GM12872 (cell line): ENCODE results near the gene NELFCD.

Source experiments
- TF ChIP-seq, protein P1 (sequence below): IDR thresholded peaks from 3 replicates; pipeline ENCODE4 v1.5.1; 2011; ENCODE audit warnings: low read depth, mild to moderate bottlenecking, low read length, moderate library complexity; ENCODE audit not compliant: insufficient read depth

NELFCD gene

DNA sequence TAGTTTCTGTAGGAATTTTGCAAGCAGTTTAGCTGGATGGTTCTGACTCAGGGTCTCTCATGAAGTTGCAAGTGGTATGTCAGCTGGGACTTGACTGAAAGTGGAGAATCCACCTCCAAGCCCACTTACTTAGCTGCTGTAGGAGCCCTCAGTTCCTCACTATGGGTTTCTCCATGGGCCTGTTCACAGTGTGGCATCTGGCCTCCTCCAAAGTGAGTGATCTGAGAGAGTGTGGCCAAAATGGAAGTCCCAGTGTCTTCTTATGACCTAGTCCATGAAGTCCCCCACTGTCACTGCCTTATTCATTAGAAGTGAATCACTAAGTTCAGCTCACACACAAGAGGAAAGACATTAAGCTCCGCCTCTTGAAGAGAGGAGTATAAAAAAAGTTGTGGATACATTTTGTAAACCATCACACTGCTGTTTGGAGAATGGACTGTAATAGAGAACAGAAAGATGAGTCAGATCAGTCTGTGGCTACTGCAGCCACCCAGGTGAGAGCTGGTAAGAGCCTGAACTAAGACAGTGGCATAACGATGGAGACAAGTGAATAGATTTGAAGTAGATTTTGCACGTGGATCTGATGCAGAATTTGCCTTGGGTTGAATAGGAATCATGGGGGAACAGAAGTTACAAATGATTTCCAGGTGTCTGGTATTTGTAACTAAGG, 4.9 kb upstream of the NELFCD start:
- TF ChIP-seq, protein P1, sequence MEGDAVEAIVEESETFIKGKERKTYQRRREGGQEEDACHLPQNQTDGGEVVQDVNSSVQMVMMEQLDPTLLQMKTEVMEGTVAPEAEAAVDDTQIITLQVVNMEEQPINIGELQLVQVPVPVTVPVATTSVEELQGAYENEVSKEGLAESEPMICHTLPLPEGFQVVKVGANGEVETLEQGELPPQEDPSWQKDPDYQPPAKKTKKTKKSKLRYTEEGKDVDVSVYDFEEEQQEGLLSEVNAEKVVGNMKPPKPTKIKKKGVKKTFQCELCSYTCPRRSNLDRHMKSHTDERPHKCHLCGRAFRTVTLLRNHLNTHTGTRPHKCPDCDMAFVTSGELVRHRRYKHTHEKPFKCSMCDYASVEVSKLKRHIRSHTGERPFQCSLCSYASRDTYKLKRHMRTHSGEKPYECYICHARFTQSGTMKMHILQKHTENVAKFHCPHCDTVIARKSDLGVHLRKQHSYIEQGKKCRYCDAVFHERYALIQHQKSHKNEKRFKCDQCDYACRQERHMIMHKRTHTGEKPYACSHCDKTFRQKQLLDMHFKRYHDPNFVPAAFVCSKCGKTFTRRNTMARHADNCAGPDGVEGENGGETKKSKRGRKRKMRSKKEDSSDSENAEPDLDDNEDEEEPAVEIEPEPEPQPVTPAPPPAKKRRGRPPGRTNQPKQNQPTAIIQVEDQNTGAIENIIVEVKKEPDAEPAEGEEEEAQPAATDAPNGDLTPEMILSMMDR, result no peak

- TF ChIP-seq, protein P1, result no peak
Measured at GRCh38 chr20:58978351-58979190, 2.5 kb upstream of the NELFCD start.

DNA sequence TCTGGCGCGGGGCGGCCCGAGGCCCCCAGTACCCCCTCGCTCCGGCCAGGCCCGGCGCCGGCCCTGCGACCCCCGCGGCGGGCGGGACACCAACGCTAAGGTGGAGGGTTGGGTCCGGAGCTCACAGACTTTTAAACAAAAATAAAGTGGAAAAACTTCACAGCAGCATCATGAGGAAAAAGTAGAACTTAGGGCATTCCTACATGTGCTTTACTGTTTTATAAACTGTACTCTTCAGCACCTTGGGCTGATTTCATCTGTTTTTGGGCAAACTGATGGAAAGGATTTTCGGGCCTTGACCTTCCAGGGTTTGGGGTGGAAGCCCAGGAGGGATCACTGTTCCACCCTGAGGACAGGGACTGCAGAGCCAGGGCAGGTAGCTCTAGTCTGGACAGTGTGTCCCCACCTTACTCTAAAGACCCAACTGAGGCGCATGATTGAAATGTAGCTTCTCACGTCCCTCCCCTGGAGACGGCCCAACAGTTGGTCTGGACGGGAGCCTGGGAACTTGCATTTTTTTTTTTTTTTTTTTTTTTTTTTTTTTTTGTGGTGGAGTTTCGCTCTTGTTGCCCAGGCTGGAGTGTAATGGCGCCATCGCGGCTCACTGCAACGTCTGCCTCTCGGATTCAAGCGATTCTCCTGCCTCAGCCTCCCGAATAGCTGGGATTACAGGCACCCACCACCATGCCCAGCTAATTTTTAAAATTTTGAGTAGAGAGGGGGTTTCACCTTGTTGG, 740 bp downstream of the NELFCD start:
- TF ChIP-seq, protein P1, result no peak

GRCh38 chr20:58982406-58983114, 1.5 kb downstream of the NELFCD start:
- TF ChIP-seq, protein P1, result no peak

DNA sequence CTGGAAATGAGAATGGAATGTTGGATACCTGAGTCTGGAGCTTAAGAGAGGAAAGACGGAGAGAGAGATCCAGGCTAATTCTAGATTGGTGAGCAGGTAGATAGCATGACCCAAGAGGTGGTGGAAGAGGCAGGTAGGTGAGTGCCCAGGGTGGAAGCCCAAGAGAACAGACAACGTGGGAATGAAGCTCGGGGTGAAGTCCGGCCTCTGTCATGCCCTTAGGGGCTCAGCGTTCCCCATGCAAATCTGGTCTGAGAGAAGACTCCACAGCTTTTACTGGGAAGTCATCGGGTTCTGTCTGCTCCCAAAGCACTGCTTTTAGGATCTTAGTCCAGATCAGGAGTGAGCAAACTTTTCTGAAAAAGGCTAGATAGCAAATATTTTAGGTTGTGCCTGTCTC, 3.6 kb downstream of the NELFCD start:
- TF ChIP-seq, protein P1, result no peak

DNA sequence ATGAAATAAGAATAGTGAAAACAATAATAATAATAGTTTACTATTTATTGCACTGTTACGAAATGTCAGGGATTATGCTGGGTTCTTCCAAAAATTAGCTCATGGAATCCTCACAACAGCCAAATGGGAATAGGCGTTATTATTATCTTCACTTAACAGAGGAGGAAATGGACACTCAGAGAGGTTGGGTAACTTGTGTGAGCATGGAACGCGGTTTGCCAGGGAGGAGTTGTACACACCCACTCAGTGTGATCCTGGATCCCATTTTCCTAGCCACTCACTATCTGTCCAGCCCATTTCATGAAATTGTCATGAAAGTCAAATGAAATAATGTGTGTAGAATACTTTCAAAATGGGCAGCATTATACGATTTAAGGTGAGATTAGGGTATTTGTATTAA, 4.6 kb downstream of the NELFCD start:
- TF ChIP-seq, protein P1, result no peak
